Measurements from ENCODE around the gene HIPK1. TPM values are rescaled to one million over a fixed set of nuclear protein-coding genes. Genes with fewer than 3 reads are reported as not detected.

HIPK1 gene
- total and polyA plus RNA-seq, 2 of the 13 experiments (the other 11 are each of a cell fraction or from before 2014, with no cell fraction given), result 20.8 to 33.4 TPM

DNA sequence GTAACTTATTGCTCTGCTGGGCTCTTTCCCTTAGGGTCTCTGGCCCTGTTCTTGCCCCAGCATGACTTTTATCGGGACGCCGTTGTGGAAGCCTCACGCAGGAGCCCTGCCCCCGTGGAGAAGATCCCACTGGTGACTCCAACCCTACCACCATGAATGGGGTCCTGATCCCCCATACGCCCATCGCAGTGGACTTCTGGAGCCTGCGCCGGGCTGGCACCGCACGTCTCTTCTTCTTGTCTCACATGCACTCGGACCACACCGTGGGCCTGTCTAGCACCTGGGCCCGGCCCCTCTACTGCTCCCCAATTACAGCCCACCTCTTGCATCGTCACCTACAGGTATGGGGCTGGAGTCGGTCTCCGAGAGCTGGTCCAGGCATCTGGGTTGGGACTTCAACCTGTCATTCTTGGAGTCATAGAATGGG is 23.7 kb upstream of the HIPK1 start (continued):
- TF ChIP-seq, protein P1, sequence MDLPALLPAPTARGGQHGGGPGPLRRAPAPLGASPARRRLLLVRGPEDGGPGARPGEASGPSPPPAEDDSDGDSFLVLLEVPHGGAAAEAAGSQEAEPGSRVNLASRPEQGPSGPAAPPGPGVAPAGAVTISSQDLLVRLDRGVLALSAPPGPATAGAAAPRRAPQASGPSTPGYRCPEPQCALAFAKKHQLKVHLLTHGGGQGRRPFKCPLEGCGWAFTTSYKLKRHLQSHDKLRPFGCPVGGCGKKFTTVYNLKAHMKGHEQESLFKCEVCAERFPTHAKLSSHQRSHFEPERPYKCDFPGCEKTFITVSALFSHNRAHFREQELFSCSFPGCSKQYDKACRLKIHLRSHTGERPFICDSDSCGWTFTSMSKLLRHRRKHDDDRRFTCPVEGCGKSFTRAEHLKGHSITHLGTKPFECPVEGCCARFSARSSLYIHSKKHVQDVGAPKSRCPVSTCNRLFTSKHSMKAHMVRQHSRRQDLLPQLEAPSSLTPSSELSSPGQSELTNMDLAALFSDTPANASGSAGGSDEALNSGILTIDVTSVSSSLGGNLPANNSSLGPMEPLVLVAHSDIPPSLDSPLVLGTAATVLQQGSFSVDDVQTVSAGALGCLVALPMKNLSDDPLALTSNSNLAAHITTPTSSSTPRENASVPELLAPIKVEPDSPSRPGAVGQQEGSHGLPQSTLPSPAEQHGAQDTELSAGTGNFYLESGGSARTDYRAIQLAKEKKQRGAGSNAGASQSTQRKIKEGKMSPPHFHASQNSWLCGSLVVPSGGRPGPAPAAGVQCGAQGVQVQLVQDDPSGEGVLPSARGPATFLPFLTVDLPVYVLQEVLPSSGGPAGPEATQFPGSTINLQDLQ (CRISPR knock-in tag; IDR thresholded peaks at IDR 0.05), result no peak
- TF ChIP-seq HNRNPH1 (optimal IDR thresholded peaks at IDR 0.05; ENCODE audit: low read depth, low read length) (no peak), ZBTB20 (CRISPR knock-in tag; IDR thresholded peaks at IDR 0.05; ENCODE audit: borderline replicate concordance, low read depth) (peak; percentile 4; the same call in 1 of the 2 replicates), JUN (CRISPR knock-in tag; IDR thresholded peaks at IDR 0.05) (no peak), NFKB2 (CRISPR knock-in tag; IDR thresholded peaks at IDR 0.05; ENCODE audit: borderline replicate concordance) (0 out of 2 replicates have a peak, but pooled peaks have one; percentile 28), ZSCAN9 (CRISPR knock-in tag; IDR thresholded peaks at IDR 0.05; ENCODE audit: borderline replicate concordance) (no peak), EP300 (IDR thresholded peaks at IDR 0.05; ENCODE audit: low read depth in 2 of 2, low read length in 2 of 2) (no peak; a peak in 1 of 4 replicates), EP300 (CRISPR knock-in tag; IDR thresholded peaks at IDR 0.05; ENCODE audit: borderline replicate concordance) (no peak), ZKSCAN5 (CRISPR knock-in tag; IDR thresholded peaks at IDR 0.05) (no peak), ZSCAN22 (CRISPR knock-in tag; IDR thresholded peaks at IDR 0.05) (no peak), MTA3 (CRISPR knock-in tag; IDR thresholded peaks at IDR 0.05) (no peak), EZH2 (conservative IDR thresholded peaks at IDR 0.05; ENCODE audit: low read depth, low read length) (no peak), ZNF296 (CRISPR knock-in tag; conservative IDR thresholded peaks at IDR 0.05) (no peak), ETV5 (CRISPR knock-in tag; IDR thresholded peaks at IDR 0.05; ENCODE audit: borderline replicate concordance) (no peak), SMAD1 (CRISPR knock-in tag; IDR thresholded peaks at IDR 0.05; ENCODE audit: borderline replicate concordance, low read depth) (no peak), ARNT2 (CRISPR knock-in tag; IDR thresholded peaks at IDR 0.05; ENCODE audit: low read depth) (no peak), GMEB2 (CRISPR knock-in tag; IDR thresholded peaks at IDR 0.05; ENCODE audit: low read depth) (no peak), REPIN1 (CRISPR knock-in tag; IDR thresholded peaks at IDR 0.05; ENCODE audit: borderline replicate concordance, low read depth) (no peak), ATAD3A (CRISPR knock-in tag; IDR thresholded peaks at IDR 0.05) (no peak), ARID2 (CRISPR knock-in tag; IDR thresholded peaks at IDR 0.05; ENCODE audit: borderline replicate concordance) (no peak), NR0B2 (CRISPR knock-in tag; IDR thresholded peaks at IDR 0.05) (no peak), TFDP2 (CRISPR knock-in tag; IDR thresholded peaks at IDR 0.05) (no peak), FOXM1 (CRISPR knock-in tag; IDR thresholded peaks at IDR 0.05) (no peak)
